Measurements from ENCODE around the gene TPRA1.
A peak's percentile ranks its signal among the peaks of the same experiment; 100 is the strongest.
"Not testable (repeated sequence)": the region's sequence is repeated elsewhere in the genome, so short reads cannot be mapped to it uniquely, and the experiment has no call there.

TPRA1 gene

GRCh38 chr3:127616836-127617605 is 26.5 kb upstream of the TPRA1 start:
- DNase-seq (ENCODE audit: low spot score) = no peak

- no peak for DNase-seq (ENCODE audit: low spot score)
Observed at GRCh38 chr3:127615631-127616305, 25.2 kb upstream of the TPRA1 start.

GRCh38 chr3:127614928-127615589 is 24.5 kb upstream of the TPRA1 start:
- DNase-seq (ENCODE audit: low spot score) = no peak

GRCh38 chr3:127613406-127613805 is 22.9 kb upstream of the TPRA1 start:
- DNase-seq (ENCODE audit: low spot score) = no peak

- DNase-seq (ENCODE audit: low spot score) = no peak
Observed at GRCh38 chr3:127612966-127613365, 22.4 kb upstream of the TPRA1 start.

GRCh38 chr3:127611251-127611650 is 20.7 kb upstream of the TPRA1 start:
- no peak for DNase-seq (ENCODE audit: low spot score)

GRCh38 chr3:127610105-127610504 is 19.6 kb upstream of the TPRA1 start:
- DNase-seq (ENCODE audit: low spot score) = no peak

GRCh38 chr3:127608362-127608718 is 17.8 kb upstream of the TPRA1 start:
- DNase-seq (ENCODE audit: low spot score) = no peak

GRCh38 chr3:127607675-127608361 is 17.3 kb upstream of the TPRA1 start:
- DNase-seq (ENCODE audit: low spot score) = no peak

GRCh38 chr3:127606981-127607595 is 16.6 kb upstream of the TPRA1 start:
- DNase-seq (ENCODE audit: low spot score) = no peak

GRCh38 chr3:127606086-127606805 is 15.7 kb upstream of the TPRA1 start:
- DNase-seq (ENCODE audit: low spot score) = no peak

- DNase-seq (ENCODE audit: low spot score) = not testable (repeated sequence)
Observed at GRCh38 chr3:127605547-127605946, 15.0 kb upstream of the TPRA1 start.

GRCh38 chr3:127604546-127605165 is 14.1 kb upstream of the TPRA1 start:
- no peak for DNase-seq (ENCODE audit: low spot score)

- no peak for DNase-seq (ENCODE audit: low spot score)
Observed at GRCh38 chr3:127604035-127604434, 13.5 kb upstream of the TPRA1 start.

- no peak for DNase-seq (ENCODE audit: low spot score)
Observed at GRCh38 chr3:127600749-127601456, 10.4 kb upstream of the TPRA1 start.

GRCh38 chr3:127598841-127599570 is 8.5 kb upstream of the TPRA1 start:
- no peak for DNase-seq (ENCODE audit: low spot score)

GRCh38 chr3:127597020-127597771 is 6.7 kb upstream of the TPRA1 start:
- DNase-seq (ENCODE audit: low spot score) = peak; percentile 50

- no peak for DNase-seq (ENCODE audit: low spot score)
Observed at GRCh38 chr3:127595303-127595702, 4.8 kb upstream of the TPRA1 start.

GRCh38 chr3:127593178-127593577 is 2.6 kb upstream of the TPRA1 start:
- DNase-seq (ENCODE audit: low spot score) = no peak
